Measurements from ENCODE around the gene ZNF629.

GRCh38 chr16:30755955-30756780 lies 30.8 kb downstream of the ZNF629 start:
- TF ChIP-seq EZH2 (IDR thresholded peaks at IDR 0.05; ENCODE audit: low read depth, unreplicated experiment) (no peak), CTCF (conservative IDR thresholded peaks at IDR 0.05; ENCODE audit: low read depth in 2 of 2) (no peak), POLR2AphosphoS5 (IDR thresholded peaks at IDR 0.05; ENCODE audit: low read depth) (no peak), EZH2phosphoT487 (IDR thresholded peaks at IDR 0.05; ENCODE audit: unreplicated experiment) (no peak), ETS1 (IDR thresholded peaks at IDR 0.05) (no peak), REST (IDR thresholded peaks at IDR 0.05; ENCODE audit: unreplicated experiment) (no peak), CREB1 (CRISPR knock-in tag; IDR thresholded peaks at IDR 0.05; ENCODE audit: low read depth) (no peak), ZNF114 (CRISPR knock-in tag; IDR thresholded peaks at IDR 0.05) (no peak)
